ENCODE results near the gene HS1BP3.

DNA sequence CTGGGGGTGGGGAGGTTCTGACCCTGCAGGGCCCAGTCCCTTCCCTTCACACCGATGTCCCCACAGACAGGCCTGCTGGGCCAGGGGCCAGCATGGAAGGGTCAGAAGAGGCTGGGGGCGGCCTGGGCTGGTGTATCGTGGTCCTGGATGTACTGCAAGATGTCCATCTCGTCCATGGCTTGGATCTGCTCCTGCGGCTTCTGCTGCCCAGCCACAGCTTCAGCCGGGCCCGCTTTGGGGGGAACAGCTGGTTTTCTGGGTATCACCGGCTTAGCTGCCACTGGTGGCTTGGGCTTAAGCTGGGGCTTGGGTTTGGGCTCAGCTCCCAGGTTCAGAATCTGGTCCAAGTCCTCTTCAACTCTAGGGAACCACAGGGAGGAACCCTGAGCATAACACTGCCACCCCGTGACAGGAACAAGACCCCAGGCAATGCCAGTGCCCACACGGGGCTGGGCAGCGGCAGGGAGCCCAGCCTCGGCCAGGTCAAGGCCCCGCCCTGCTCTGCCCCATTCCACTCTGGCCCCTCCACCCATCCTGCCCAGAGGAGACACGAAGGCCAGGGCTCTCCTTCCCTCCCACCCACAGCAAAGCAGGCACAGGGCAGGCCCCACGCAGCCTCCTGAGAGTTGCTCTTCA is 31.9 kb downstream of the HS1BP3 start:
- TF ChIP-seq CTCF (IDR thresholded peaks at IDR 0.05) (no peak), POLR2A (IDR thresholded peaks at IDR 0.05) (no peak)
